ENCODE data around the gene RNF225. TPM values are rescaled to one million over a fixed set of nuclear protein-coding genes. Genes with fewer than 3 reads are reported as not detected.
"Not testable (repeated sequence)": the region's sequence is repeated elsewhere in the genome, so short reads cannot be mapped to it uniquely, and the experiment has no call there.

Gene RNF225
- total RNA-seq, 2 donors from 2014 or later: not detected

DNA sequence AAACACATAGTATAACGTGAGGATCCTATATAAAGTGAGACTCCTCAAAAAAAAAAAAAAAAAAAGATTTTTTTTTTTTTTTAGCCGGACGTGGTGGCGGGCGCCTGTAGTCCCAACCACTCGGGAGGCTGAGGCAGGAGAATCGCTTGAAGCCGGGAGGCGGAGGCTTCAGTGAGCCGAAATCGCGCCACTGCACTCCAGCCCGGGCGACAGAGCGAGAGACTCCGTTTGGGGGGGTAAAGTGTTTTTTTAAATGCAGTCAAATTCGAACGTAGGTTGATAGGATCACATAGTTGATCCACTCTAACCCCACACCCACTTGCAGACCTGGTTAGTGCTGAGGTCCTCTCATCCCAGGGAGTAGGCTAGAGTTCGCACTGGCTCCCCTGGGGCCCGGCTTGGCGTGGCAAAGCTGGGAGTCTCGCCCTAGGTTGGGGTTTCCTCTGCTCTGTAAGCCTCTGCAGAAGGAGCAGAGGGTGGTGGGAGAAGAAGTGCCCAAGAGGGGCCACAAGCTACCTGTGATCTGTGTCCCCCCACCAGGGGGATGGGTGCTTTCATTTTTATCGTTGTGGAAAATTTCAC, 6.5 kb downstream of the RNF225 start:
- DNase-seq (no peak), ATAC-seq (no peak)
- intact Hi-C loops (cut with DNase I): no loop called here

DNA sequence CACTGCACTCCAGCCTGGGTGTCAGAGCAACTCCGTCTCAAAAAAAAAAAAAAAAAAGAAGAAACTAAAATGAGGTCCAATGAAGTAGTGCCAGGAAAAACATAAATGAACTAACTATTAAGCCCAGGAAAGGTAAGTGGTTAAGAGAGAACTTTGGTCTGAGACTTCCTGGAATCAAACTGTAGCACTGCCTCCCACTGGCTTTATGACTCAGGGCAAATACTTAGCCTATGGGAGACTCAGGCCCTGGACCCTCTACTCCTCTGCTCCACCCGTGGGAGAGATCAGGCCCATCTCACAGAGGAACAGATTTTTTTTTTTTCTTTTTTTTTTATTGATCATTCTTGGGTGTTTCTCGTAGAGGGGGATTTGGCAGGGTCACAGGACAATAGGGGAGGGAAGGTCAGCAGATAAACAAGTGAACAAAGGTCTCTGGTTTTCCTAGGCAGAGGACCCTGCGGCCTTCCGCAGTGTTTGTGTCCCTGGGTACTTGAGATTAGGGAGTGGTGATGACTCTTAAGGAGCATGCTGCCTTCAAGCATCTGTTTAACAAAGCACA, 8.5 kb downstream of the RNF225 start:
- intact Hi-C loops (cut with DNase I); ATAC-seq; DNase-seq: not testable (repeated sequence)

GRCh38 chr19:58406818-58407657, 11.6 kb downstream of the RNF225 start:
- DNase-seq (no peak), ATAC-seq (no peak)
- intact Hi-C loops (cut with DNase I): no loop called here

GRCh38 chr19:58407658-58408151, 12.2 kb downstream of the RNF225 start:
- peak in 1 of 2 donors; percentile 9 for ATAC-seq
- intact Hi-C loops (cut with DNase I): no loop called here
- DNase-seq: no peak

DNA sequence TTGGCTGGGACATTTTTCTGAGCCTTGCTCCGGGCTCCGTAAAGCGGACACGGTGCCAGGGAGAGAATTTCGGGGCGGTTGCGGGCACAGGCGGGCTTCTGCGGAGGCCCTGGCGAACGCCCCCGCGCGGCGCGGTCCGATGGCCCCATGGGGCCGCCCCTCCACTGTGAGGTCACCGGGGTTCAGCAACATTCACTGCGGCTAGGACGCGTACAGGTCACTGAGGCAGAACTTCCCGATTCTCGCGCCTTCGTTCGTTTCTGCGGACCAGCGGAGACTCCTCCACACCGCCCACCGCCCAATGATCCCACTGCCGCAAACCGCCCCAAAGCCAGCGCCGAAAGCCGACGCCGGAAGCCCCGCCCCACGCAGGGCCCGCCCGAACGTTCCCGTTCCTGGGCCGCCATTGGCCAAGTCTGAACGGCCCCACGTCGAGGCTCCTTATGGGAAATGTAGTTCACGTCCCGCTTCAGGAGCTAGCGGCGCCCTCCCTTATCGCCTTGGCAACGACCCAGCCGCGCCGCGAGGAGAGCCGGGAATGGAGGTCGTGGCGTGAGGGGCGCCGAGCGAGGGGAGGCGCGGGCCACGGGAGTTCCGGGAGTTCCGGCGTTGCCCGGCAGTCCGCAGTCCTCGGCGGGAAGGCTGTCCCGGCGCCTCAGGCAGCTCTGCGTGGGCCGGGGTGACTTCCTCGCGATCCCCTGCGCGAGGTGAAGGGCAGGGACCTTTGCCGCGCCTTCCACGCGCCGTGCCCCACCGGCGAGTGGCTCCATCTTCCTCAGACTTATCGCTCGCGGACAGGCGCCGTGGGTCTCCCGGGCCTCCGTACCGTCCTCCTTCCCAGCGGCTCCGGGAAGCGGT, 12.9 kb downstream of the RNF225 start, which contains the start of gene ZNF584:
TSS of gene ZNF584 (plus strand) at position 498 of the 858 bp plus-strand sequence. CDS start 499 bp downstream, outside the sequence.
- peak; percentile 98 to 99 for ATAC-seq
- intact Hi-C loops (cut with DNase I): no loop called here
- DNase-seq: peak; percentile 98

DNA sequence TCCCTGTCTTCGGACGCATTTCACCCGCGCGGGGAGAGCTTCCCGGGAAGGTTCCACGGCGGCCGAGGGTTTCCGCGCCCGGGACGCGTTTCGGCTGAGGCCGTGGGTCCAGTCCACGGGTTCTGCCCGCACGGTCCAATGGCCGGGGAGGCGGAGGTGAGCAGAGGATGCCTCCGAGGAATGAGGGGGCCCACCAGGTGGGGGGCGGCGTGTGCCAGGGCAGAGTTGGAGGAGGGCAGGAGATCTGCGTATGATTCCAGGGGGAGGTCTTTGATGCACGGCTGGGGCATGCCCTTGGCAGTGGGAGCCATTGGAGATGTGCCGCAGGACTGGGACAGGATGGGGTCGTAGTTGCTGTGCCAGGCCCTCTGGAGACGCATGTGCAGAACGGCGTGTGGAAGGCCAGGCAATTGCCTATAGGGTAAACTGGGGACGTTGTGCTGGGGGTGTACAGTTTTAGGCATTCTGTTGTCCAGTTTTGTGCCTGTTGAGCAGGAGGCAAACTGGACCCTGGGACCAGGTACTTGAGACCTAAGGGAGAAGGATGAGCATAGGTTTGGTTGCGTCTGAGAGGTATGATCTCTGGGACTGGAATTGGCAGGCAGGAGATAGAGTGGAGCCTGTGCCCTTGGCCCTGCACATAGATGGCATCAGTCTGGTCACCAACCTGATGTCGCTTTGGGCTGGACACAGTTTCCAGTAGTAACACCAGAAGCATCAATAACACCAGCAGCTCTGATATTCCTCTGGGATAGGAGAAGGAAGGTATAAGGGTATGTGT, 13.7 kb downstream of the RNF225 start:
- ATAC-seq: peak; percentile 38 to 47
- intact Hi-C loops (cut with DNase I): no loop called here
- DNase-seq: no peak

DNA sequence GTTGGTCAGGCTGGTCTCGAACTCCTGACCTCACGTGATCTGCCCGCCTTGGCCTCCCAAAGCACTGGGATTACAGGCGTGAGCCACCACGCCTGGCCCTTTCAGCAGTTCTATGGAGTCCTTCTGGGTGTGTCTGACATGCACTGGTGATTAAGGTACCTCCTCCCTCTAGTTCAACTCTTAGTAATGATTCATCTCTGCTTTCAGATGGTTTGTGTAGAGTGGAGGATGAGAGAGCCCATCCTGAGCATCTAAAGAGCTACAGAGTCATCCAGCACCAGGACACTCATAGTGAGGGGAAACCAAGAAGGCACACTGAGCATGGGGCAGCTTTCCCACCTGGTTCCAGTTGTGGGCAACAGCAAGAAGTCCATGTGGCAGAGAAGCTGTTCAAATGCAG, 21.1 kb downstream of the RNF225 start:
- DNase-seq: no peak
- ATAC-seq: no peak
- intact Hi-C loops (cut with DNase I): no loop called here

- no peak for DNase-seq
- no peak for ATAC-seq
- intact Hi-C loops (cut with DNase I): no loop called here
Observed at GRCh38 chr19:58417071-58417470, 21.6 kb downstream of the RNF225 start.

DNA sequence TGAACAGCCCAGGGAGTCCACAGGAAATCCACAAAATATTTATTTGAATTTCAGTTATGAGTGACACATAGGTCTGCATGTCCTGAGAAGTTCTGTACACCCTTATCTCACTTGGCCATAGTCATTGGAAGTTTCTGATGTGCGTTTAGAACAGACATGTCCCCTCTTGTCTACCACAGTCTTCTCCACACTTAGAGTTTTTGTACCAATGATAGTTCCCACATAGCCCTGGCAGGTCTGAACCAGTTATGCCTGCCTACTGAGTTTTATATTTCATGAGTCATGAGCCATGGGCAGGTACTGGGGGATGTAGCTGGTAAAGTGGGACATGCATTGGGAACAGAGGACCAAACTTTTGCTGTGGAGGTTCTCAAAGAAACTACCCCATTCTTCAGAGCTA, 33.2 kb downstream of the RNF225 start:
- intact Hi-C loops (cut with DNase I): no loop called here
- DNase-seq (no peak), ATAC-seq (no peak)

DNA sequence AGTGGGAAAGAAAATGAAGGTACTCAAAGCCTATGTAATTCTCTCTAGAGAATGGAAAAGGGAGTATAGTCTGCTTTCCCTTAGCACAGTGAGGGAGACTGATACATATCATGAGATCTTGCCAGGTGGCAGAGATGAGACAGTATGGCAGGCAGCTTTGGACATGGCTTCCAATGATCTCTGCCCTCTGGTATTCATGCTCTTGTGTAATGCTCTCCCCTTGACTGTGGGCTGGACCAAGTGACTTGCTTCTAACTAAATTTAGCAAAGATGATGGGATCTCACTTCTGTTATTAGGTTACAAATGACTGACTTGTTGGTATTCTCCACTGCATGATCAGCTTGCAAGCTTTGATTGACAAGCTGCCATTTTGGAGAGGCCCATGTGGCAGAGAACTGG, 34.3 kb downstream of the RNF225 start:
- ATAC-seq: no peak
- no peak for DNase-seq
- intact Hi-C loops (cut with DNase I): no loop called here

GRCh38 chr19:58434217-58434616, 38.8 kb downstream of the RNF225 start:
- intact Hi-C loops (cut with DNase I): no loop called here
- no peak for ATAC-seq
- DNase-seq: no peak

DNA sequence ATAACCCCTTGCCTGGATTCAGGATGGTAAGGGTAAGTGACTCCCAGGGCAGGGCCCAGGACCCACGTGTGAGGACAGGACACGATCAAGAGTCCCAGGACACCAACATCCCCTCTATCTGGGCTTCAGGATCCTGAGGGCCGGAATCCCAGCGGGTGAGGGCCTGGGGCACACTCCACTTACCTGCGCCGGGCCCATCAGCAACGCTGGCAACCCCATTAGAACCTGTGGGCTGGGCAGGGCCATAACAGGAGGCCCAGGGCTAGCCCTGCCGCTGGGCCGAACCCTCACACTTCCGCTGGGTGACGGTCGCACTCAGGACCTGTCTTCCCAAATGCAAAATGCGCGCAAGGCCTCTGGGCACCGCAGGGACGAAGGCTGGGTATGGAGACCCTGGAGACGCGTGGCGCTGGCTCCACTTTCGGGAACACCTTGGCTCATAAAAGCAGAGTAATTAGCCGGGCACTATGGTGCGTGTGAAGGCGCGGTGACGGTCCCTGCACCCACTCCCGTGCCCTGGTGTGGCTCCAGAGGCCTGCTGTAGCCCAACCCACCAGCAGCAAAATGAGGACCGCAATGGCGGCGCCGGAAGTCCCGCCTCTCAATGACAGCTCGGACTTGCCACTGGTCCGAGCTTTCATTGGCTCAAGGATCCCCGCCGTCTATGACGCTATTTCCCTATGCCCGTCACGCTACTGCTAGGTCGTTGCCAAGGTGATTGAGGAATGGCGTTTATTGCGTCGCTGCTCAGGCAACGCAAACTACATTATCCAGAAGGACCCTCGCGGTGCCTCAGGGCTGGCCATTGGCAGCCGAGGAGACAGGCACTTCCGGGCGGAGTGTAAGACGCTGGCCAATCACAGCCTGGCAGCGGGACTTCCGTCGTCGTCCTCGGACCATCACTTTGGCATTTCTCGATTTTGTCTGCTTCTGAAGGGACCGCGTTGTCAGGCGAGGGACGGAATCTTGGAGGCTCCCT, 44.4 kb downstream of the RNF225 start, which contains the start of gene ZNF132:
TSS of gene ZNF132 (minus strand) at position 578 of the 979 bp plus-strand sequence. CDS start at position 246, 332 bp downstream.
- DNase-seq (peak; percentile 98), ATAC-seq (peak; percentile 99)
- intact Hi-C loops (cut with DNase I): no loop called here

GRCh38 chr19:58440556-58440955, 45.1 kb downstream of the RNF225 start:
- DNase-seq: no peak
- peak; percentile 1 to 6 for ATAC-seq
- intact Hi-C loops (cut with DNase I): no loop called here

GRCh38 chr19:58442986-58443385, 47.5 kb downstream of the RNF225 start:
- DNase-seq; ATAC-seq; intact Hi-C loops (cut with DNase I): not testable (repeated sequence)

Data from left cardiac atrium (tissue), 4 donors.